Thoracic aorta (tissue), 2 donors: Measurements from ENCODE around the gene CEP131. TPM values are rescaled to one million over a fixed set of nuclear protein-coding genes. Genes with fewer than 3 reads are reported as not detected.

Source experiments
- ATAC-seq: fragments of 150-250 bp; one replicate; pipeline ENCODE4 v1.8.0; 2017; ENCODE audit warnings: low read depth; ENCODE audit not compliant: insufficient number of reproducible peaks, low FRiP score
- DNase-seq: peaks from one replicate; pipeline ENCODE4 v3.0.0-alpha.2; 2020; ENCODE audit warnings: low spot score
- H3K27ac ChIP-seq, 2 donors: fragments of 200-600 bp; sonication (generic); 1 replicate in 1 of 2; 2 replicates in 1 of 2; pipeline ENCODE4 v1.5.1; 2016; ENCODE audit warnings: mild to moderate bottlenecking in 2 of 2, moderate library complexity in 2 of 2
- H3K27me3 ChIP-seq: fragments of 200-600 bp; sonication (generic); replicated peaks from 2 replicates; pipeline ENCODE4 v1.6.0; 2016; ENCODE audit warnings: mild to moderate bottlenecking; ENCODE audit not compliant: insufficient read depth
- H3K36me3 ChIP-seq: fragments of 200-600 bp; sonication (generic); one replicate; pipeline ENCODE4 v1.5.1; 2016
- H3K4me1 ChIP-seq, 2 donors: fragments of 200-600 bp; sonication (generic); 1 replicate in 1 of 2; 2 replicates in 1 of 2; pipeline versions ENCODE4 v1.5.1 to v1.6.0; 2016; ENCODE audit warnings: low read depth in 2 of 2, mild to moderate bottlenecking in 1 of 2; ENCODE audit not compliant: control insufficient read depth in 1 of 2
- H3K4me3 ChIP-seq: fragments of 200-600 bp; sonication (generic); 2 replicates; pipeline ENCODE4 v1.5.1; 2016; ENCODE audit warnings: mild to moderate bottlenecking
- H3K9me3 ChIP-seq: fragments of 200-600 bp; sonication (generic); 2 replicates; pipeline ENCODE4 v1.5.1; 2016
- total RNA-seq, 2 donors: library from RNA; depleted of rRNA; stranded (reverse); fragments of >200 nt; gene quantifications; one replicate each; pipeline versions ENCODE4 v1.1.0 to v1.2.3, GENCODE V29; 2016
- TF ChIP-seq, protein P1 (sequence below): fragments of 200-600 bp; sonication (generic); IDR thresholded peaks from one replicate; pipeline ENCODE4 v1.5.1; 2019; ENCODE audit warnings: antibody characterized with exemption

The CEP131 gene
- total RNA-seq, 2 donors from 2014 or later = 5.8 to 11.4 TPM

GRCh38 chr17:81140018-81140417 lies 82.7 kb downstream of the CEP131 start:
- Histone ChIP-seq H3K27me3 (no peaks in the 10 kb centered on the region), H3K36me3 (no peaks in the 10 kb centered on the region), H3K9me3 (no peaks in the 10 kb centered on the region), H3K4me1 (peaks cover 0 to 6% of the 10 kb centered on the region in 2 donors), H3K27ac (no peak overlapping the region), H3K4me3 (no peak overlapping the region)
- ATAC-seq (no peak), DNase-seq (no peak)
- TF ChIP-seq, protein P1, sequence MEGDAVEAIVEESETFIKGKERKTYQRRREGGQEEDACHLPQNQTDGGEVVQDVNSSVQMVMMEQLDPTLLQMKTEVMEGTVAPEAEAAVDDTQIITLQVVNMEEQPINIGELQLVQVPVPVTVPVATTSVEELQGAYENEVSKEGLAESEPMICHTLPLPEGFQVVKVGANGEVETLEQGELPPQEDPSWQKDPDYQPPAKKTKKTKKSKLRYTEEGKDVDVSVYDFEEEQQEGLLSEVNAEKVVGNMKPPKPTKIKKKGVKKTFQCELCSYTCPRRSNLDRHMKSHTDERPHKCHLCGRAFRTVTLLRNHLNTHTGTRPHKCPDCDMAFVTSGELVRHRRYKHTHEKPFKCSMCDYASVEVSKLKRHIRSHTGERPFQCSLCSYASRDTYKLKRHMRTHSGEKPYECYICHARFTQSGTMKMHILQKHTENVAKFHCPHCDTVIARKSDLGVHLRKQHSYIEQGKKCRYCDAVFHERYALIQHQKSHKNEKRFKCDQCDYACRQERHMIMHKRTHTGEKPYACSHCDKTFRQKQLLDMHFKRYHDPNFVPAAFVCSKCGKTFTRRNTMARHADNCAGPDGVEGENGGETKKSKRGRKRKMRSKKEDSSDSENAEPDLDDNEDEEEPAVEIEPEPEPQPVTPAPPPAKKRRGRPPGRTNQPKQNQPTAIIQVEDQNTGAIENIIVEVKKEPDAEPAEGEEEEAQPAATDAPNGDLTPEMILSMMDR = no peak

Other genes with a start within 250 kb of the CEP131 start
- 10 to 100 TPM; 20.2 to 38.0 TPM for gene CHMP6, start 231.1 kb downstream of the CEP131 start, total RNA-seq
- 10 to 100 TPM in 1 of 2 donors, 1 to 10 TPM in 1; 9.9 to 15.6 TPM for gene BAIAP2, start 187.8 kb downstream of the CEP131 start, total RNA-seq
- gene PVALEF, start 57.5 kb downstream of the CEP131 start, total RNA-seq = not detected
- gene AATK, start 56.7 kb downstream of the CEP131 start, total RNA-seq = 10 to 100 TPM in 1 of 2 donors, 1 to 10 TPM in 1; 6.1 to 19.8 TPM
- 10 to 100 TPM; 52.4 to 70.8 TPM for gene TEPSIN, start 16.1 kb upstream of the CEP131 start, total RNA-seq
- 10 to 100 TPM; 17.8 to 19.5 TPM for gene NDUFAF8, start 16.4 kb upstream of the CEP131 start, total RNA-seq
- 100 to 1,000 TPM in 1 of 2 donors, 10 to 100 TPM in 1; 83.0 to 129 TPM for gene SLC38A10, start 72.3 kb upstream of the CEP131 start, total RNA-seq
- 10 to 100 TPM; 41.2 to 69.6 TPM for gene BAHCC1, start 172.5 kb upstream of the CEP131 start, total RNA-seq